ENCODE measurements around the gene FAM193A.

The FAM193A gene

GRCh38 chr4:2583517-2583916, 47.1 kb downstream of the FAM193A start:
- no peak overlapping the region for H2BK12ac ChIP-seq (ENCODE audit: low read length in 2 of 2)
- peaks cover 16% of the 10 kb centered on the region for H3K79me1 ChIP-seq (replicated peaks; ENCODE audit: low read length, poor library complexity, severe bottlenecking)
- H2BK15ac ChIP-seq (ENCODE audit: low read depth, poor library complexity, severe bottlenecking), result no peak overlapping the region
- H3K4ac ChIP-seq (ENCODE audit: low read depth in 1 of 2, low read length in 2 of 2), result no peak overlapping the region
- H3K9me3 ChIP-seq (ENCODE audit: control insufficient read depth, low read length), result no peaks in the 10 kb centered on the region
- H4K91ac ChIP-seq (ENCODE audit: low read length), result no peak overlapping the region
- H3K4me3 ChIP-seq (ENCODE audit: insufficient read depth in 1 of 2, low read depth in 1 of 2, low read length in 2 of 2), result peak overlapping the region in 1 of 2 experiments; percentile 36
- H3K23ac ChIP-seq (ENCODE audit: low read length in 2 of 2), result no peak overlapping the region
- H3K27ac ChIP-seq (ENCODE audit: low read length, poor library complexity, severe bottlenecking), result no peak overlapping the region
- no peak overlapping the region for H4K8ac ChIP-seq (ENCODE audit: low read length)
- H3K9ac ChIP-seq (ENCODE audit: low read length), result peak overlapping the region; percentile 55
- no peak overlapping the region for H2AFZ ChIP-seq (ENCODE audit: low read depth, low read length)
- no peak overlapping the region for H3K4me2 ChIP-seq (ENCODE audit: low read length, poor library complexity, severe bottlenecking)
- H2BK120ac ChIP-seq (ENCODE audit: low read depth, low read length), result no peak overlapping the region
- H3K14ac ChIP-seq (ENCODE audit: low read length in 2 of 2), result no peak overlapping the region
- peaks cover 0 to 4% of the 10 kb centered on the region in 2 experiments for H3K36me3 ChIP-seq (ENCODE audit: control insufficient read depth in 1 of 2, insufficient read depth in 2 of 2, low read depth in 1 of 2, low read length in 2 of 2)
- H2AK5ac ChIP-seq (ENCODE audit: low read length, severe bottlenecking), result no peak overlapping the region
- peak; percentile 55 for DNase-seq
- no peaks in the 10 kb centered on the region for H3K27me3 ChIP-seq (ENCODE audit: control insufficient read depth in 1 of 2, insufficient read depth in 1 of 2, low read length in 2 of 2)
- H3K4me1 ChIP-seq (ENCODE audit: control insufficient read depth, insufficient read depth, low read depth, low read length), result peaks cover 5% of the 10 kb centered on the region
- 70% methylated on average over 4 of the region's 4 CpGs for WGBS
- no peak overlapping the region for H2BK5ac ChIP-seq (ENCODE audit: low read depth, low read length, poor library complexity, severe bottlenecking)
- H3K18ac ChIP-seq (ENCODE audit: low read depth in 1 of 2, low read length in 2 of 2), result no peak overlapping the region

GRCh38 chr4:2586502-2586901, 50.1 kb downstream of the FAM193A start:
- Histone ChIP-seq H2BK12ac (ENCODE audit: low read length in 2 of 2) (no peak overlapping the region), H3K27me3 (ENCODE audit: control insufficient read depth in 1 of 2, insufficient read depth in 1 of 2, low read length in 2 of 2) (no peaks in the 10 kb centered on the region), H3K4me3 (ENCODE audit: insufficient read depth in 1 of 2, low read depth in 1 of 2, low read length in 2 of 2) (no peak overlapping the region)

GRCh38 chr4:2587213-2587823, 50.9 kb downstream of the FAM193A start:
- Histone ChIP-seq H3K4ac (ENCODE audit: low read depth in 1 of 2, low read length in 2 of 2) (no peak overlapping the region), H3K27ac (ENCODE audit: low read length, poor library complexity, severe bottlenecking) (no peak overlapping the region), H3K4me3 (ENCODE audit: insufficient read depth in 1 of 2, low read depth in 1 of 2, low read length in 2 of 2) (no peak overlapping the region), H3K9ac (ENCODE audit: low read length) (no peak overlapping the region), H4K91ac (ENCODE audit: low read length) (no peak overlapping the region), H2BK12ac (ENCODE audit: low read length in 2 of 2) (no peak overlapping the region), H2AK5ac (ENCODE audit: low read length, severe bottlenecking) (no peak overlapping the region), H3K23ac (ENCODE audit: low read length in 2 of 2) (no peak overlapping the region), H3K79me1 (replicated peaks; ENCODE audit: low read length, poor library complexity, severe bottlenecking) (peaks cover 8% of the 10 kb centered on the region), H2BK15ac (ENCODE audit: low read depth, poor library complexity, severe bottlenecking) (no peak overlapping the region), H2AFZ (ENCODE audit: low read depth, low read length) (no peak overlapping the region), H2BK120ac (ENCODE audit: low read depth, low read length) (no peak overlapping the region), H3K14ac (ENCODE audit: low read length in 2 of 2) (peak overlapping the region in 1 of 2 experiments; percentile 55), H3K18ac (ENCODE audit: low read depth in 1 of 2, low read length in 2 of 2) (no peak overlapping the region), H2BK5ac (ENCODE audit: low read depth, low read length, poor library complexity, severe bottlenecking) (no peak overlapping the region), H3K36me3 (ENCODE audit: control insufficient read depth in 1 of 2, insufficient read depth in 2 of 2, low read depth in 1 of 2, low read length in 2 of 2) (peaks cover 0 to 4% of the 10 kb centered on the region in 2 experiments), H3K27me3 (ENCODE audit: control insufficient read depth in 1 of 2, insufficient read depth in 1 of 2, low read length in 2 of 2) (no peaks in the 10 kb centered on the region), H4K8ac (ENCODE audit: low read length) (no peak overlapping the region), H3K4me2 (ENCODE audit: low read length, poor library complexity, severe bottlenecking) (no peak overlapping the region), H3K9me3 (ENCODE audit: control insufficient read depth, low read length) (no peaks in the 10 kb centered on the region), H3K4me1 (ENCODE audit: control insufficient read depth, insufficient read depth, low read depth, low read length) (peaks cover 7% of the 10 kb centered on the region)
- 93% methylated on average over 8 of the region's 8 CpGs for WGBS
- DNase-seq, result no peak

More at GRCh38 chr4:2586502-2586901, 50.1 kb downstream of the FAM193A start:
- Histone ChIP-seq H3K4me1 (ENCODE audit: control insufficient read depth, insufficient read depth, low read depth, low read length) (peaks cover 7% of the 10 kb centered on the region), H3K4me2 (ENCODE audit: low read length, poor library complexity, severe bottlenecking) (no peak overlapping the region), H3K4ac (ENCODE audit: low read depth in 1 of 2, low read length in 2 of 2) (no peak overlapping the region), H3K14ac (ENCODE audit: low read length in 2 of 2) (no peak overlapping the region), H2BK15ac (ENCODE audit: low read depth, poor library complexity, severe bottlenecking) (no peak overlapping the region), H4K91ac (ENCODE audit: low read length) (no peak overlapping the region), H2AK5ac (ENCODE audit: low read length, severe bottlenecking) (no peak overlapping the region), H2BK120ac (ENCODE audit: low read depth, low read length) (no peak overlapping the region), H3K27ac (ENCODE audit: low read length, poor library complexity, severe bottlenecking) (no peak overlapping the region), H3K79me1 (replicated peaks; ENCODE audit: low read length, poor library complexity, severe bottlenecking) (peaks cover 10% of the 10 kb centered on the region), H3K23ac (ENCODE audit: low read length in 2 of 2) (no peak overlapping the region), H2BK5ac (ENCODE audit: low read depth, low read length, poor library complexity, severe bottlenecking) (no peak overlapping the region), H4K8ac (ENCODE audit: low read length) (no peak overlapping the region), H2AFZ (ENCODE audit: low read depth, low read length) (no peak overlapping the region), H3K36me3 (ENCODE audit: control insufficient read depth in 1 of 2, insufficient read depth in 2 of 2, low read depth in 1 of 2, low read length in 2 of 2) (peaks cover 0 to 4% of the 10 kb centered on the region in 2 experiments), H3K18ac (ENCODE audit: low read depth in 1 of 2, low read length in 2 of 2) (no peak overlapping the region), H3K9ac (ENCODE audit: low read length) (no peak overlapping the region), H3K9me3 (ENCODE audit: control insufficient read depth, low read length) (no peaks in the 10 kb centered on the region)
- 100% methylated on average over 5 of the region's 5 CpGs for WGBS
- DNase-seq, result no peak

GRCh38 chr4:2588259-2588658, 51.8 kb downstream of the FAM193A start:
- Histone ChIP-seq H3K18ac (ENCODE audit: low read depth in 1 of 2, low read length in 2 of 2) (no peak overlapping the region), H3K27ac (ENCODE audit: low read length, poor library complexity, severe bottlenecking) (no peak overlapping the region)
- no CpG with 5 or more reads among the region's 3 CpGs for WGBS

More at GRCh38 chr4:2588259-2588658, 51.8 kb downstream of the FAM193A start:
- Histone ChIP-seq H3K4me3 (ENCODE audit: insufficient read depth in 1 of 2, low read depth in 1 of 2, low read length in 2 of 2) (no peak overlapping the region), H2BK120ac (ENCODE audit: low read depth, low read length) (no peak overlapping the region), H2AK5ac (ENCODE audit: low read length, severe bottlenecking) (no peak overlapping the region), H4K8ac (ENCODE audit: low read length) (no peak overlapping the region), H3K9me3 (ENCODE audit: control insufficient read depth, low read length) (no peaks in the 10 kb centered on the region), H2BK12ac (ENCODE audit: low read length in 2 of 2) (no peak overlapping the region), H2BK5ac (ENCODE audit: low read depth, low read length, poor library complexity, severe bottlenecking) (no peak overlapping the region), H3K23ac (ENCODE audit: low read length in 2 of 2) (peak overlapping the region in 1 of 2 experiments; percentile 41), H3K36me3 (ENCODE audit: control insufficient read depth in 1 of 2, insufficient read depth in 2 of 2, low read depth in 1 of 2, low read length in 2 of 2) (peaks cover 0 to 4% of the 10 kb centered on the region in 2 experiments), H3K79me1 (replicated peaks; ENCODE audit: low read length, poor library complexity, severe bottlenecking) (peaks cover 8% of the 10 kb centered on the region), H4K91ac (ENCODE audit: low read length) (no peak overlapping the region), H3K9ac (ENCODE audit: low read length) (no peak overlapping the region), H3K4me1 (ENCODE audit: control insufficient read depth, insufficient read depth, low read depth, low read length) (peaks cover 8% of the 10 kb centered on the region), H2AFZ (ENCODE audit: low read depth, low read length) (no peak overlapping the region), H3K14ac (ENCODE audit: low read length in 2 of 2) (no peak overlapping the region), H3K4ac (ENCODE audit: low read depth in 1 of 2, low read length in 2 of 2) (no peak overlapping the region), H2BK15ac (ENCODE audit: low read depth, poor library complexity, severe bottlenecking) (no peak overlapping the region), H3K4me2 (ENCODE audit: low read length, poor library complexity, severe bottlenecking) (no peak overlapping the region), H3K27me3 (ENCODE audit: control insufficient read depth in 1 of 2, insufficient read depth in 1 of 2, low read length in 2 of 2) (no peaks in the 10 kb centered on the region)
- DNase-seq, result no peak
